HFF-Myc (cell line): ENCODE data around the gene COPS2.
A peak's percentile ranks its signal among the peaks of the same experiment; 100 is the strongest.

ENCODE experiments used
- DNase-seq: peaks from one replicate; pipeline ENCODE4 v3.0.0-alpha.2; 2011; ENCODE audit warnings: low read depth; ENCODE audit errors: extremely low read depth
- H3K4me3 ChIP-seq: replicated peaks from 2 replicates; pipeline ENCODE4 v1.5.1; 2011; ENCODE audit warnings: low read depth, mild to moderate bottlenecking, control low read depth, low read length
- TF ChIP-seq, protein P1 (sequence below): IDR thresholded peaks from 2 replicates; pipeline ENCODE4 v1.5.1; 2012; ENCODE audit warnings: mild to moderate bottlenecking, low read depth, low read length, control low read depth; ENCODE audit errors: missing control alignments

COPS2 gene

DNA sequence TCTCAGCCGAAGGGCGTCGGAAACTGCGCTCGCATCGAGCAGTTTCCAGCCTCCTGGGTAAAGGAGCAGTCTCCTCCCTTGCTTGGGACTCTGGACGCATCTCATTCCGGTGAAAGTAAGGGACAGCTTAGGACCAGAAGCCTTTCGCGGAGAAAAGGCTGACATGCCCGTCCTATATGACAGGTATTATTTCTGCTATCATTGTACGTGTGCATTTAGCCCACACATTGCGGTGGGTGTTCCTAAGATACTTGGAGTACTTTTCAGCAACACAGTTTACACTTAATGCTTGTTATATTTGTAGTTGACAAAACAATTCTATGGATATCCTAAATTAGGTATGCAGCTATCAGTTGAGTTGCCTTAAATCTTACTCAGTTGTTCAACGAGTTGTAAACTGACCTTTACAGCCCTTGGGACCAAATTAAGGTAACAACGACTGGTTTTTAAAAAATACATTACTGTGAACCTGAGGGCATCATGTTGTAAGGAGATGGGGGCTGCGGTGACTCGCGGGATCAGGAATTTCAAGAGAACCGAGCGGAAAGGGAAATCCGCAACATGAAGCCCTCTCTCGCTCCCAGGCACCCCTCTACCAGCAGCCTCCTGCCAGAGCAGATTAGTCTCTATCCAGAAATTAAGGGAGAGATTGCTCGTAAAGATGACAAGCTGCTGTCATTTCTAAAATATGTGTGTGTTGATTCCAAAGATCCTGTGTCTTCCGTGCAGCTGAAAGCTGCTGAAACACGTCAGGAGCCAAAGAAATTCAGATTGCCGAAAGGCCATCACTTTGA is 632 bp upstream of the COPS2 start:
- DNase-seq: no peak
- TF ChIP-seq, protein P1, sequence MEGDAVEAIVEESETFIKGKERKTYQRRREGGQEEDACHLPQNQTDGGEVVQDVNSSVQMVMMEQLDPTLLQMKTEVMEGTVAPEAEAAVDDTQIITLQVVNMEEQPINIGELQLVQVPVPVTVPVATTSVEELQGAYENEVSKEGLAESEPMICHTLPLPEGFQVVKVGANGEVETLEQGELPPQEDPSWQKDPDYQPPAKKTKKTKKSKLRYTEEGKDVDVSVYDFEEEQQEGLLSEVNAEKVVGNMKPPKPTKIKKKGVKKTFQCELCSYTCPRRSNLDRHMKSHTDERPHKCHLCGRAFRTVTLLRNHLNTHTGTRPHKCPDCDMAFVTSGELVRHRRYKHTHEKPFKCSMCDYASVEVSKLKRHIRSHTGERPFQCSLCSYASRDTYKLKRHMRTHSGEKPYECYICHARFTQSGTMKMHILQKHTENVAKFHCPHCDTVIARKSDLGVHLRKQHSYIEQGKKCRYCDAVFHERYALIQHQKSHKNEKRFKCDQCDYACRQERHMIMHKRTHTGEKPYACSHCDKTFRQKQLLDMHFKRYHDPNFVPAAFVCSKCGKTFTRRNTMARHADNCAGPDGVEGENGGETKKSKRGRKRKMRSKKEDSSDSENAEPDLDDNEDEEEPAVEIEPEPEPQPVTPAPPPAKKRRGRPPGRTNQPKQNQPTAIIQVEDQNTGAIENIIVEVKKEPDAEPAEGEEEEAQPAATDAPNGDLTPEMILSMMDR: no peak
- peak overlapping the region; percentile 83 for H3K4me3 ChIP-seq

DNA sequence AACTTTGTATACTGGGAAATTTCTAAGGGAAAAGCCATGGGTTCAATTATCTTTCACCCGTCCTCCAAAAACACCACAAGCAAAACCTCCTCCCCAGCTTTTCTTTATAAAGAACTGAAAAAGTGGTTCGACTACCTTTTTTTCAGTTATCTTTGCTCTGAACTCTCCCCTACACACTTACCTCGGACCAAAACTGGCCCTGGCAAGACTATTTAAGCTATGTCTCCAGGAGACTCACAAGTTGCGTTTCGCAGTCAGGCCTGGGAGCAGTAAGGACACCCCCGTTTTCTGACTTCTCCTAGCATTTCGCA is 645 bp downstream of the COPS2 start:
- no peak for DNase-seq
- TF ChIP-seq, protein P1: no peak
- peak overlapping the region; percentile 83 for H3K4me3 ChIP-seq

DNA sequence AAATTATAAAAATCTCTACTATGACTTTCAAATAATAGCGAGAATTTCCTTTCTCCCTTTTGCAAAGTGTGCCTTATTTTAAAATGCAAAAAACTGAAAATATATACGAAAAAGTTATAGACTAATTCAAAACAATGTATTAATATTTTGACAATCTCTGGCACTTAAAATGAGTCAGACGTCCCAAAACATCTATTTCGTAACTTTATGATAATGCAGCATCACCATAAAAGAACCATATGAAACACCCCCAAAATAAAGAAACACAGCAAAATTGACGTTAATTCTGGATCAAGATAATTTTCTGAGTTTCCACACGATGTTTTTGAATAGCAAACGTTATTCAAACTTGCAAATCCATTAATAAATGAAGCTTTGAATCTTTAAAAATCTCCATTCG is 1.0 kb downstream of the COPS2 start:
- TF ChIP-seq, protein P1: no peak
- DNase-seq: no peak
- peak overlapping the region; percentile 83 for H3K4me3 ChIP-seq

DNA sequence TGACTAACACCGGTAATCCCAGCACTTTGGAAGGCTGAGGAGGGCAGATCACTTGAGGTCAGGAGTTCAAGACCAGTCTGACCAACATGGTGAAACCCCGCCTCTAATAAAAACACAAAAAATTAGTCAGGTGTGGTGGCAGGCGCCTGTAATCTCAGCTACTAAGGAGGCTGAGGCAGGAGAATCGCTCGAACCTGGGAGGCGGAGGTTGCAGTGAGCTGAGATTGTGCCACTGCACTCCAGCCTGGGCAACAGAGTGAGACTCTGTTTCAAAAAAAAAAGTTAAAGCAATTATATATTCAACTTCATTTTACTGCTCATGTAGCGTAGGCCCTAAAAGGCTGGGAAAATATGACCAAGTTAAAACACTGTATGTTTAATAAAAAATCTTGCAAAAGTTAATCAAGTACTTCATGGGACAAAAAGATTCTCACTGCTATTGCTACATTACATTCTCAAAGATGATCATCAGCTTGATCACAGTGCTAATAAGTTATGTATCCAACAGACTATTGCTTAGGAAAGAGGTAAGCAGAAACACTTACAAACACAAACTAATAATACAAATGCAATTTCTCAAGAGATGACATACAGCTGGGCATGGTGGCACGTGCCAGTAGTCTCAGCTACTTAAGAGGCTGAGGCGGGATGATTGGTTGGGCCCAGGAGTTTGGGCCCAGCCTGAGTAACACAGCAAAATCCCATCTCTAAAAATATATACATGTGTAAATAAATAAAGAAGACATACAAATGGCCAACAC is 2.7 kb downstream of the COPS2 start:
- TF ChIP-seq, protein P1: no peak
- DNase-seq: no peak
- H3K4me3 ChIP-seq: 0 out of 2 replicates have a peak overlapping the region, but pooled peaks have one; percentile 83

DNA sequence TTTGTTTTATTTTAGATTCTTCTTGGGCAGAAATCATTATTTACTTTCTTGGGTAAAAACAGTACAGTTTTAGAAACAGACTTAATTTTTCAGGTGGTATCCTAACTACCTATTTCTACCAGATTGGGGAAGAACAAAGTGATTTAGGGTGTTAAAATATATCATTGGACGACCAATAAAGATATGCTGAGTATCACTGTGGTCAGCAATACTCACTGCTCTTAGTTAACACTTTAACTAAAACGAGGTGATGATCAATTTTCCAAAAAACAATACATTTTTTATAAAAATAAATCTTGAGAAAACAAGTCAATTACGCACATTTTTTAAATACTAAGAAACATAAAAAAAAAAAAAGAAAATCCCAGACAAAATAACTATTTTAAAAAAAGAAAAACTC is 3.6 kb downstream of the COPS2 start:
- TF ChIP-seq, protein P1: no peak

DNA sequence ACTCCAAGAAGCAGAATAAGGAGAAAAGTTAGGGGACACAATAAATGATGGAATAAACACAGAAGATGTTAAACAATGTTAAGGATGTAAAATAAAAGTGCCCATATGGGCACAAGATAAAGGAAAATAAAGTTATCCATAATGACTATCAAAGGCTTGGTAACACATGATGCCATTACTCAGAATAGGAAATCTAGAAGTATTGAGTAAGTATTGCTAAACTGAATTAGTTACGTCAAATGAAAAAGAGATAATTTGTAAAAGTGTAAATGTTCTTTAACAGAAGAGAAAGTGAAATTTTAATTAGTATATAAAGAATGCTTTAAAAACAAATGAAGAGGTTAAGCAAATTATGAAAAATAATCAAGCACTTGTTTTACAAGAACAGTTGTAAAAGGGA is 6.7 kb downstream of the COPS2 start:
- TF ChIP-seq, protein P1: no peak
- no peak overlapping the region for H3K4me3 ChIP-seq
- DNase-seq: no peak

More for the DNA sequence above, 3.6 kb downstream of the COPS2 start:
- no peak for DNase-seq
- H3K4me3 ChIP-seq: no peak overlapping the region

DNA sequence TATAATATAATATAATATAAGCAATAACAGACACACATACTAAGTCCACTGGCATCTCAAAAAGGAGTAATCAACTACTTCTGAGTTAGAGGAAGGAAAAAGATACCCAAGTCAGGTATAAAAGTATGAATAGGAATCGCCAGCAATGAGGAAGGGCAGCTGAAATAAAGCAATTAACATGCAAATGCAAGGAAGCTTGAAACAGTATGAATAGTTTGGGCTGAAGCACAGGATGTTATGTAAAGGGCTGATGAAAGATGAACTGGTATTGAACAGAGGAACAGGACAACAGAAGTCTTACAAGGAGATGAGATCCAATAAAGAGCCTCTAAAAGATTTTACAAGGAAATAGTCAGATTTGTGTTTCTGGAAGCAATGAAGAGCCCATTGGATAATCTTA is 7.1 kb downstream of the COPS2 start:
- DNase-seq: no peak
- H3K4me3 ChIP-seq: no peak overlapping the region

More for the DNA sequence above, 7.1 kb downstream of the COPS2 start:
- TF ChIP-seq, protein P1: no peak
